K562 (cell line): Measurements from ENCODE around the gene LITAF. TPM values are rescaled to one million over a fixed set of nuclear protein-coding genes. Genes with fewer than 3 reads are reported as not detected.
A peak's percentile ranks its signal among the peaks of the same experiment; 100 is the strongest.

ENCODE experiments used
- ATAC-seq: fragments of 200-7000 bp; cut with Tn5 transposase; 3 replicates; pipeline ENCODE4 v1.9.1; 2020; ENCODE audit warnings: moderate library complexity
- BruUV-seq: library from RNA; stranded (reverse); fragments of 400-500 nt; replicated peaks from 2 replicates; lab custom pipeline; 2021; lab: Mats Ljungman, UMichigan
- CTCF ChIA-PET: fragments of 300-600 bp; formaldehyde crosslinking; extraction: SDS; loops from one replicate; lab custom pipeline; 2021; ENCODE audit warnings: low intra/inter-chr PET ratio; lab: Yijun Ruan, JAX
- POLR2A ChIA-PET: fragments of 300-600, 350-650 bp; sonication (Branson Sonifier 250); formaldehyde crosslinking; extraction: SDS; loops from one replicate; lab custom pipeline; 2021; ENCODE audit warnings: antibody characterized with exemption, inconsistent platforms; lab: Yijun Ruan, JAX
- DNase-seq, 4 experiments: peaks; one replicate each; pipeline versions ENCODE4 v3.0.0 to v3.0.0-alpha.2; 2011 to 2018; ENCODE audit warnings: low spot score in 3 of 4, mixed read lengths in 3 of 4; ENCODE audit errors: extremely low read depth in 1 of 4
- FAIRE-seq: peaks from 2 replicates; lab custom pipeline; 2011; peaks lifted over from hg19 to GRCh38; lab: Jason Lieb, UNC
- H2AFZ ChIP-seq: 2 replicates; pipeline ENCODE4 v1.6.0; 2011; ENCODE audit warnings: low read depth, low read length, control low read depth, inconsistent platforms
- H3K27ac ChIP-seq: fragments of 200-600 bp; 3 replicates; pipeline ENCODE4 v1.8.0; 2011; ENCODE audit warnings: low read depth, mild to moderate bottlenecking, control low read depth, inconsistent platforms, low read length, moderate library complexity, mixed read lengths; ENCODE audit errors: extremely low read depth
- H3K27me3 ChIP-seq, 2 experiments: fragments of 300-600 bp in 1 of 2; 2 replicates in 1 of 2; 3 replicates in 1 of 2; pipeline versions ENCODE4 v1.6.0 to v1.8.0; 2011; ENCODE audit warnings: inconsistent platforms in 2 of 2, low read length in 2 of 2, mild to moderate bottlenecking in 1 of 2, mixed read lengths in 1 of 2, moderate library complexity in 1 of 2; ENCODE audit not compliant: control insufficient read depth in 2 of 2, insufficient read depth in 2 of 2
- H3K36me3 ChIP-seq: fragments of 300-600 bp; 3 replicates; pipeline ENCODE4 v1.8.0; 2011; ENCODE audit warnings: mild to moderate bottlenecking, low read length, inconsistent platforms; ENCODE audit not compliant: control insufficient read depth, insufficient read depth
- H3K4me1 ChIP-seq, 2 experiments: fragments of 200-600 bp in 1 of 2; replicated peaks in 1 of 2; 2 replicates in 1 of 2; 3 replicates in 1 of 2; pipeline versions ENCODE4 v1.5.1 to v1.8.0; 2011; ENCODE audit warnings: inconsistent platforms in 2 of 2, low read length in 2 of 2, mild to moderate bottlenecking in 1 of 2, mixed read lengths in 1 of 2, moderate library complexity in 1 of 2; ENCODE audit not compliant: control insufficient read depth in 2 of 2, insufficient read depth in 2 of 2
- H3K4me2 ChIP-seq: 2 replicates; pipeline ENCODE4 v1.6.1; 2011; ENCODE audit warnings: low read length, control low read depth, inconsistent platforms, mixed read lengths; ENCODE audit not compliant: insufficient read depth
- H3K4me3 ChIP-seq: fragments of 200-600 bp; sonication (generic), shearing (Covaris generic); 2 replicates; pipeline ENCODE4 v1.5.1; 2016; ENCODE audit warnings: control low read depth, inconsistent platforms
- H3K79me2 ChIP-seq: fragments of 200-600 bp; 3 replicates; pipeline ENCODE4 v1.8.0; 2011; ENCODE audit warnings: low read length, inconsistent platforms; ENCODE audit not compliant: control insufficient read depth, insufficient read depth
- H3K9ac ChIP-seq, 2 experiments: 2 replicates each; pipeline versions ENCODE4 v1.6.0 to v1.6.1; 2011; ENCODE audit warnings: low read depth in 2 of 2, low read length in 2 of 2, control low read depth in 1 of 2, inconsistent platforms in 1 of 2, mild to moderate bottlenecking in 1 of 2, mixed read lengths in 1 of 2; ENCODE audit not compliant: insufficient read depth in 1 of 2
- H3K9me1 ChIP-seq: one replicate; pipeline ENCODE4 v1.6.0; 2011; ENCODE audit warnings: inconsistent platforms, mild to moderate bottlenecking, low read length, moderate library complexity; ENCODE audit not compliant: control insufficient read depth, insufficient read depth
- H3K9me3 ChIP-seq: replicated peaks from 2 replicates; pipeline ENCODE4 v1.5.1; 2011; ENCODE audit warnings: low read depth, low read length, inconsistent platforms; ENCODE audit not compliant: control insufficient read depth, insufficient read depth
- H4K20me1 ChIP-seq: replicated peaks from 2 replicates; pipeline ENCODE4 v1.6.1; 2011; ENCODE audit warnings: low read length, inconsistent platforms, mixed read lengths; ENCODE audit not compliant: control insufficient read depth, insufficient read depth
- DACH1 ChIP-seq: fragments of 450-650 bp; IDR thresholded peaks from 2 replicates; pipeline ENCODE4 v1.6.1; 2018; ENCODE audit not compliant: partially characterized antibody
- FOS ChIP-seq: IDR thresholded peaks from 3 replicates; pipeline ENCODE4 v1.6.1; 2011; ENCODE audit not compliant: insufficient read length; ENCODE audit errors: extremely low read depth
- FOXJ2 ChIP-seq: fragments of 200-800 bp; sonication (Bioruptor generic); IDR thresholded peaks from 2 replicates; pipeline ENCODE4 v1.6.1; 2016; ENCODE audit warnings: missing genetic modification characterization, missing compliant biosample characterization
- KLF13 ChIP-seq: fragments of 450-650 bp; IDR thresholded peaks from 2 replicates; pipeline ENCODE4 v1.6.1; 2016; ENCODE audit warnings: missing genetic modification characterization, low read depth, mild to moderate bottlenecking, missing compliant biosample characterization, moderate library complexity, borderline replicate concordance
- MCM5 ChIP-seq: fragments of 450-650 bp; IDR thresholded peaks from 2 replicates; pipeline ENCODE4 v1.6.1; 2016; ENCODE audit warnings: low read depth
- MIER1 ChIP-seq: fragments of 450-650 bp; IDR thresholded peaks from 2 replicates; pipeline ENCODE4 v1.6.1; 2016; ENCODE audit warnings: antibody characterized with exemption, mild to moderate bottlenecking, low read depth
- MTA1 ChIP-seq: fragments of 450-650 bp; IDR thresholded peaks from 2 replicates; pipeline ENCODE4 v1.6.1; 2017; ENCODE audit warnings: borderline replicate concordance
- NCOA4 ChIP-seq: fragments of 450-650 bp; IDR thresholded peaks from 2 replicates; pipeline ENCODE4 v1.6.1; 2018; ENCODE audit warnings: mild to moderate bottlenecking; ENCODE audit not compliant: partially characterized antibody
- PHB ChIP-seq: fragments of 250-450 bp; sonication (Bioruptor Pico); IDR thresholded peaks from 2 replicates; pipeline ENCODE4 v1.5.0; 2021
- TAL1 ChIP-seq: fragments of 450-650 bp; IDR thresholded peaks from 2 replicates; pipeline ENCODE4 v1.6.1; 2016; ENCODE audit warnings: mild to moderate bottlenecking
- TCFL5 ChIP-seq: fragments of 250-450 bp; sonication (Bioruptor Pico); conservative IDR thresholded peaks from 2 replicates; pipeline ENCODE4 v1.6.1; 2021; ENCODE audit warnings: mild to moderate bottlenecking, moderate library complexity, matching md5 sums
- ZKSCAN1 ChIP-seq: fragments of 150-350 bp; IDR thresholded peaks from 2 replicates; pipeline ENCODE4 v1.6.1; 2016; ENCODE audit warnings: low read depth, low read length
- ZNF121 ChIP-seq: sonication (generic); formaldehyde crosslinking; conservative IDR thresholded peaks from 2 replicates; pipeline ENCODE4 v1.8.0; 2022; ENCODE audit warnings: missing genetic modification reagents
- ZNF444 ChIP-seq: fragments of 250-450 bp; sonication (Bioruptor Pico); IDR thresholded peaks from 2 replicates; pipeline ENCODE4 v1.4.0; 2020; ENCODE audit warnings: mild to moderate bottlenecking, moderate library complexity
- WGBS: fragments of 100-300 bp; shearing (Covaris generic); methylation state at CpG from one replicate; pipeline ENCODE4 v1.1.6; 2016; ENCODE audit warnings: low coverage, mixed read lengths; ENCODE audit not compliant: insufficient coverage; ENCODE audit errors: missing lambda C conversion rate; 5-methylcytosine and 5-hydroxymethylcytosine counted together
- in situ Hi-C: fragments of 300-500 bp; cut with MboI; formaldehyde crosslinking; loops from 4 replicates; pipeline ENCODE4 v1.15.0; 2018; ENCODE audit warnings: inconsistent platforms, mixed read lengths
- intact Hi-C: fragments of 100-400 bp; cut with micrococcal nuclease; formaldehyde crosslinking; loops from 2 replicates; pipeline ENCODE4 v1.14.2; 2022
- polyA plus RNA-seq, 8 experiments: library from polyadenylated mRNA; depleted of rRNA in 4 of 8; stranded (reverse) in 5 of 8; unstranded in 3 of 8; fragments of >200 nt; fragmentation: Nextera tagmentation in 2 of 8; fragmentation: Illumina TruSeq in 1 of 8; extraction: Ambion mirVana in 2 of 8; extraction: Trizol in 1 of 8; gene quantifications; 2 replicates each; pipeline versions ENCODE4 v1.2.1 to v1.2.3, GENCODE V29; 2011 to 2014; ENCODE audit warnings: inconsistent platforms in 1 of 8, missing spikeins in 1 of 8
- total RNA-seq, 7 experiments: library from RNA; depleted of rRNA in 6 of 7; stranded (reverse); fragments of >200 nt in 6 of 7; fragmentation: Illumina TruSeq in 2 of 7; extraction: Trizol in 2 of 7; gene quantifications; 2 replicates each; pipeline versions ENCODE4 v1.2.1 to v1.2.3, GENCODE V29; 2011 to 2021; ENCODE audit warnings: low replicate concordance in 1 of 7
- TF ChIP-seq, protein P1 (sequence below): fragments of 450-650 bp; IDR thresholded peaks from 2 replicates; pipeline ENCODE4 v1.6.1; 2016; ENCODE audit warnings: missing biosample characterization, missing genetic modification characterization
- TF ChIP-seq, protein P2 (sequence below), 3 experiments: fragments of 200-800 bp in 1 of 3; fragments of 250-450 bp in 1 of 3; fragments of 450-650 bp in 1 of 3; sonication (Bioruptor Pico) in 1 of 3; sonication (Bioruptor generic) in 1 of 3; formaldehyde crosslinking in 1 of 3; IDR thresholded peaks; 2 replicates each; pipeline versions ENCODE4 v1.6.1 to v1.8.0; 2016 to 2022; ENCODE audit warnings: mild to moderate bottlenecking in 2 of 3, missing genetic modification characterization in 2 of 3, missing compliant biosample characterization in 1 of 3, moderate library complexity in 1 of 3

Gene LITAF
- total and polyA plus RNA-seq, 9 of the 15 experiments (the other 6 are each of a cell fraction or from before 2014, with no cell fraction given) = 4.1 to 17.8 (median 11.9) TPM

DNA sequence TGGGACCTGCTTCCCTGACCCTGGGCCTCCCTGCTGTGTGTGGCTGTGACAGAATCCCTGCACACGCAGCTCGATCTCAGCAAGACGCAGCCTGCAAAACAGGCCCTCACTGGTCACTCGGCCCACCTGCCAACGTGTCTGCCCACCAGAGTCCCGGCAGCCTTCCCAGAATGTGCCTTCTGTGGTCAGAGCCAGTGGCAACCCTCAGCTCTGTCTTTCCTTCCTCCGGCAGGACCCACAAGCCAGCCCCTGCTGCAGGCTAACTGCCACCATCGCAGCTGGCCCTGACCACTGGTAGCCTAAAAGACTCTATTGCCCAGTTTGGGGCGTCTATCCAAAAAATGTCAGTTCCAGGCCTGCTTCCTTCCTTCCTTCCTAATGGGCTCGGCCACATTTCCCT is 83.2 kb downstream of the LITAF start (continued):
- TF ChIP-seq, protein P1, sequence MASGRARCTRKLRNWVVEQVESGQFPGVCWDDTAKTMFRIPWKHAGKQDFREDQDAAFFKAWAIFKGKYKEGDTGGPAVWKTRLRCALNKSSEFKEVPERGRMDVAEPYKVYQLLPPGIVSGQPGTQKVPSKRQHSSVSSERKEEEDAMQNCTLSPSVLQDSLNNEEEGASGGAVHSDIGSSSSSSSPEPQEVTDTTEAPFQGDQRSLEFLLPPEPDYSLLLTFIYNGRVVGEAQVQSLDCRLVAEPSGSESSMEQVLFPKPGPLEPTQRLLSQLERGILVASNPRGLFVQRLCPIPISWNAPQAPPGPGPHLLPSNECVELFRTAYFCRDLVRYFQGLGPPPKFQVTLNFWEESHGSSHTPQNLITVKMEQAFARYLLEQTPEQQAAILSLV (tag) = no peak
- TF ChIP-seq ZNF121 (CRISPR knock-in tag) (no peak), MIER1 (no peak), TCFL5 (CRISPR knock-in tag) (no peak), NCOA4 (no peak), MTA1 (no peak), PHB (CRISPR knock-in tag) (no peak), MCM5 (no peak), FOXJ2 (tag) (no peak)

DNA sequence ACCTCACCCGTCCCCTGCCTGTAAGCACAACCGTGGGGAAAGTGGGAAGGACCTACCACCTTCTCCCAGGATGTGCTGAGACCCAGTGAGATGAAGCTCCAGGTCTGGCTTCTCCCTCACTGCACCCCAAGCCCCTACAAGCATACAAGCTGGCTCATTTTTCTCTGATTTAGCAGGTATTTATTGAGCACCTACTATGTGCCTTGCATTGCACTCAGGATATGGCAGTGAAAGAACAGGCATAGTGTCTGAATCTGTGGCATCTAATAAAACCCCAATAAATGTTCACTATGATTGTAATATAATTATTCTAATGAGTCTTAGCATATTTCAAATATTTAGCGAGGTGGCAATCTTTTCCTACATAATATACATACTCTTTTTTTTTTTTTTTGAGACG is 84.5 kb downstream of the LITAF start:
- no peak for ATAC-seq
- POLR2A ChIA-PET = interaction anchor here (0.6 to 0.7 kb wide), 2 partner anchors 106 to 539 kb away, joined by 3 read pairs; no protein-coding TSS in a partner anchor
- Histone ChIP-seq H3K79me2 (no peaks in the 10 kb centered on the region), H3K9me1 (no peaks in the 10 kb centered on the region), H3K27ac (no peak overlapping the region), H3K27me3 (peaks cover 4 to 32% of the 10 kb centered on the region in 2 experiments; a peak in 4 of 5 replicates), H3K36me3 (no peaks in the 10 kb centered on the region), H3K4me2 (no peak overlapping the region), H3K4me1 (peaks cover 3 to 12% of the 10 kb centered on the region in 2 experiments), H3K9ac (no peak overlapping the region), H3K9me3 (no peaks in the 10 kb centered on the region), H3K4me3 (no peak overlapping the region), H2AFZ (no peak overlapping the region), H4K20me1 (peaks cover 16% of the 10 kb centered on the region; the same call in 1 of the 2 replicates)
- TF ChIP-seq KLF13 = no peak
- no peak for TF ChIP-seq DACH1
- no peak for TF ChIP-seq FOS
- TF ChIP-seq, protein P2, sequence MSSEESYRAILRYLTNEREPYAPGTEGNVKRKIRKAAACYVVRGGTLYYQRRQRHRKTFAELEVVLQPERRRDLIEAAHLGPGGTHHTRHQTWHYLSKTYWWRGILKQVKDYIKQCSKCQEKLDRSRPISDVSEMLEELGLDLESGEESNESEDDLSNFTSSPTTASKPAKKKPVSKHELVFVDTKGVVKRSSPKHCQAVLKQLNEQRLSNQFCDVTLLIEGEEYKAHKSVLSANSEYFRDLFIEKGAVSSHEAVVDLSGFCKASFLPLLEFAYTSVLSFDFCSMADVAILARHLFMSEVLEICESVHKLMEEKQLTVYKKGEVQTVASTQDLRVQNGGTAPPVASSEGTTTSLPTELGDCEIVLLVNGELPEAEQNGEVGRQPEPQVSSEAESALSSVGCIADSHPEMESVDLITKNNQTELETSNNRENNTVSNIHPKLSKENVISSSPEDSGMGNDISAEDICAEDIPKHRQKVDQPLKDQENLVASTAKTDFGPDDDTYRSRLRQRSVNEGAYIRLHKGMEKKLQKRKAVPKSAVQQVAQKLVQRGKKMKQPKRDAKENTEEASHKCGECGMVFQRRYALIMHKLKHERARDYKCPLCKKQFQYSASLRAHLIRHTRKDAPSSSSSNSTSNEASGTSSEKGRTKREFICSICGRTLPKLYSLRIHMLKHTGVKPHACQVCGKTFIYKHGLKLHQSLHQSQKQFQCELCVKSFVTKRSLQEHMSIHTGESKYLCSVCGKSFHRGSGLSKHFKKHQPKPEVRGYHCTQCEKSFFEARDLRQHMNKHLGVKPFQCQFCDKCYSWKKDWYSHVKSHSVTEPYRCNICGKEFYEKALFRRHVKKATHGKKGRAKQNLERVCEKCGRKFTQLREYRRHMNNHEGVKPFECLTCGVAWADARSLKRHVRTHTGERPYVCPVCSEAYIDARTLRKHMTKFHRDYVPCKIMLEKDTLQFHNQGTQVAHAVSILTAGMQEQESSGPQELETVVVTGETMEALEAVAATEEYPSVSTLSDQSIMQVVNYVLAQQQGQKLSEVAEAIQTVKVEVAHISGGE (CRISPR knock-in tag; IDR thresholded peaks at IDR 0.05) = no peak
- no peak for TF ChIP-seq ZNF444
- TF ChIP-seq ZKSCAN1 = peak; percentile 59; the same call in 1 of the 2 replicates
- no peak for TF ChIP-seq TAL1
- intact Hi-C loops (no loop called here), in situ Hi-C loops (no loop called here)
- BruUV-seq = no TSS peak
- WGBS = 2% methylated on average over 4 of the region's 4 CpGs
- CTCF ChIA-PET = no interaction called here
- FAIRE-seq = no peak
- no peak for DNase-seq
